Activated B cell treated with CpG ODN at 0.5 μM for 24 hours (primary cell): ENCODE results near the gene IL5. TPM values are rescaled to one million over a fixed set of nuclear protein-coding genes. Genes with fewer than 3 reads are reported as not detected.

Experiments
- ATAC-seq: fragments of 200-7000 bp; cut with Tn5 transposase; one replicate; pipeline ENCODE4 v1.10.0; 2021; ENCODE audit warnings: low read depth, mild to moderate bottlenecking, moderate library complexity
- CTCF ChIA-PET: fragments of 350-600 bp; sonication (Branson Sonifier 250); formaldehyde crosslinking; loops from one replicate; lab custom pipeline; 2021; ENCODE audit warnings: antibody characterized with exemption; lab: Charles Lee
- POLR2A ChIA-PET: fragments of 350-600 bp; sonication (Branson Sonifier 250); formaldehyde crosslinking; loops from one replicate; lab custom pipeline; 2021; ENCODE audit warnings: antibody characterized with exemption; lab: Charles Lee
- DNase-seq: peaks from one replicate; pipeline ENCODE4 v3.0.0; 2022
- H3K27ac Mint-ChIP-seq: one replicate; pipeline ENCODE4 v1.8.0; 2020; ENCODE audit warnings: mixed read lengths
- H3K27me3 Mint-ChIP-seq: one replicate; pipeline ENCODE4 v1.8.0; 2021; ENCODE audit warnings: mixed read lengths
- H3K36me3 Mint-ChIP-seq: one replicate; pipeline ENCODE4 v1.8.0; 2021; ENCODE audit warnings: low read depth, mixed read lengths
- H3K4me1 Mint-ChIP-seq: one replicate; pipeline ENCODE4 v1.8.0; 2021; ENCODE audit warnings: mixed read lengths
- H3K4me3 Mint-ChIP-seq: one replicate; pipeline ENCODE4 v1.8.0; 2020; ENCODE audit warnings: mild to moderate bottlenecking, mixed read lengths
- H3K9me3 Mint-ChIP-seq: one replicate; pipeline ENCODE4 v1.8.0; 2020; ENCODE audit warnings: mixed read lengths
- intact Hi-C: fragments of 100-400 bp; cut with micrococcal nuclease; formaldehyde crosslinking; loops from one replicate; pipeline ENCODE4 v1.15.1; 2024
- total RNA-seq: library from RNA; stranded (reverse); gene quantifications from 2 replicates; pipeline ENCODE4 v1.2.3, GENCODE V29; 2022
- TF ChIP-seq, protein P1 (sequence below): fragments of 200-600 bp; IDR thresholded peaks from one replicate; pipeline ENCODE4 v1.8.0; 2022; ENCODE audit warnings: antibody characterized with exemption, mild to moderate bottlenecking

IL5 gene
- total RNA-seq, 1 donor from 2014 or later: not detected

DNA sequence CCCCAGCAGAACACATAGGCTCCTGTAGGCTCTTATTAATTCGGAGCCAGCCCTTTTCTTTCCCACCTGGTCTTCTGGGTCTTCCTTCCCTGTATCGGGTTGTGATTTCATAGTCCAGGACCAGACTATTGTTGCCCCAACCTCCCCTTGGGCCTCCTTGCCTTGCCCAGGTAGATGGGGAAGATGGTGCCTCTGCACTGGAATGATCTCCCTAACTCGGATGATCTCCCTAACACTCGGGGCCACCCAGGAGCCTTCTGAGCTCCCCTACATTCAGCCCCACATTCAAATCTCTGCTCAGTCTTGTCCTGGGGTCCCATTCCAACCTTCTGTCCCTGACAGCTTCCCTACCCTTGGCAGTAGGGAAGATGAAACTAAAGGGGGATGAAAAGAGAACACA lies 50.1 kb downstream of the IL5 start:
- Mint-ChIP-seq H3K36me3 (peaks cover 17% of the 10 kb centered on the region), H3K27me3 (no peaks in the 10 kb centered on the region), H3K4me1 (peaks cover 63% of the 10 kb centered on the region), H3K4me3 (no peak overlapping the region), H3K9me3 (no peaks in the 10 kb centered on the region), H3K27ac (peak overlapping the region; percentile 96)
- ChIA-PET POLR2A (interaction anchor here (1.2 to 11.7 kb wide), 6 partner anchors 17 to 83 kb away, joined by 3 to 461 read pairs (median 205); no protein-coding TSS in a partner anchor), CTCF (interaction anchor here (1.2 kb wide), 1 partner anchor 107 kb away, joined by 4 read pairs; no protein-coding TSS in a partner anchor)
- ATAC-seq (no peak), DNase-seq (no peak)
- intact Hi-C loops: loop anchor here (10.0 kb wide), 1 partner anchor 612 kb away; no protein-coding TSS in a partner anchor
- TF ChIP-seq, protein P1, sequence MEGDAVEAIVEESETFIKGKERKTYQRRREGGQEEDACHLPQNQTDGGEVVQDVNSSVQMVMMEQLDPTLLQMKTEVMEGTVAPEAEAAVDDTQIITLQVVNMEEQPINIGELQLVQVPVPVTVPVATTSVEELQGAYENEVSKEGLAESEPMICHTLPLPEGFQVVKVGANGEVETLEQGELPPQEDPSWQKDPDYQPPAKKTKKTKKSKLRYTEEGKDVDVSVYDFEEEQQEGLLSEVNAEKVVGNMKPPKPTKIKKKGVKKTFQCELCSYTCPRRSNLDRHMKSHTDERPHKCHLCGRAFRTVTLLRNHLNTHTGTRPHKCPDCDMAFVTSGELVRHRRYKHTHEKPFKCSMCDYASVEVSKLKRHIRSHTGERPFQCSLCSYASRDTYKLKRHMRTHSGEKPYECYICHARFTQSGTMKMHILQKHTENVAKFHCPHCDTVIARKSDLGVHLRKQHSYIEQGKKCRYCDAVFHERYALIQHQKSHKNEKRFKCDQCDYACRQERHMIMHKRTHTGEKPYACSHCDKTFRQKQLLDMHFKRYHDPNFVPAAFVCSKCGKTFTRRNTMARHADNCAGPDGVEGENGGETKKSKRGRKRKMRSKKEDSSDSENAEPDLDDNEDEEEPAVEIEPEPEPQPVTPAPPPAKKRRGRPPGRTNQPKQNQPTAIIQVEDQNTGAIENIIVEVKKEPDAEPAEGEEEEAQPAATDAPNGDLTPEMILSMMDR: no peak

DNA sequence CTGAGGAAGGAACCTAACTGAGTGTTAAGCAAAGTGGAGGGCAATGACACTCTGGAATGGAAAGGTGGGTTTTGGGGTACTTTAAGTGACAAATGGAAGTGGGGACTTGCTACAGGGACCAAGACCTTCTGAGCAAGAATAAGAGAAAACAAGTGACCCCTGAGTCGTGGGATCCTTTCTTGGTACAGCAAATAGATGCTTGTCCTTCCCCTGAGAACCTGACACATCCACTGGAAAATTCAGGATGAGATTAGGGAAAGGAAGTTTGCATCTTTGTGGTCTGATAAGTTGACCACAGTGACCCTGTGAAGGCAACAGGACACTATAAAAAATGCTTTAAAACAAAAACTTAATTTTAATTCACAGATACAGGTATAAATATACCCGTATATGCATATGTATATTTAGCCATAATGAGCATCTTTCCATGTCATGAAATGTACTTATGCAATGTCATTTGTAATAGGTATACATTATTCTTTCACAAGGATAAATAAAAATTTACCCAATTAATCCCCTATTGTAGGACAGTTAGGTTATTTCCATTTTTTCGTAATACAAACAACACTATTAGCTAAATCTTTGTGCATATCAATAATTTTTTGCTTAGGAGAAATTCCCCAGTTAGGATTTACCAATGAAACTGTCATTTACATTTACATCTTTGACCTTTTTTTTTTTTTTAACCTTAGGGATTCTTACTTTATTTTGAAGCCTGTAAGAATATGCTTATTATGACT lies 50.8 kb downstream of the IL5 start:
- no peak for ATAC-seq
- Mint-ChIP-seq H3K27ac (peak overlapping the region; percentile 93), H3K9me3 (no peaks in the 10 kb centered on the region), H3K27me3 (no peaks in the 10 kb centered on the region), H3K36me3 (peaks cover 24% of the 10 kb centered on the region), H3K4me1 (peaks cover 69% of the 10 kb centered on the region), H3K4me3 (no peak overlapping the region)
- ChIA-PET POLR2A (interaction anchor here (1.2 to 11.7 kb wide), 12 partner anchors 7 to 559 kb away, joined by 3 to 461 read pairs (median 124); partner anchors contain the start of gene HSPA4), CTCF (interaction anchor here (3.0 to 5.4 kb wide), 4 partner anchors 8 to 81 kb away, joined by 13 to 52 read pairs (median 26); no protein-coding TSS in a partner anchor)
- TF ChIP-seq, protein P1: no peak
- DNase-seq: no peak
- intact Hi-C loops: loop anchor here (10.0 kb wide), 1 partner anchor 612 kb away; no protein-coding TSS in a partner anchor

Other genes with a start within 250 kb of the IL5 start
- not detected in 2 replicates for gene SLC22A4, start 249.1 kb downstream of the IL5 start, total RNA-seq
- 5.4 and 6.6 TPM in 2 replicates for gene SLC22A5, start 173.8 kb downstream of the IL5 start, total RNA-seq
- 126 and 134 TPM in 2 replicates for gene IRF1, start 52.7 kb downstream of the IL5 start, total RNA-seq
- 42.5 and 42.6 TPM in 2 replicates for gene RAD50, start 13.5 kb upstream of the IL5 start, total RNA-seq
- gene IL13, start 114.7 kb upstream of the IL5 start, total RNA-seq: 0.27 and 0.75 TPM in 2 replicates
- not detected in 2 replicates for gene IL4, start 130.5 kb upstream of the IL5 start, total RNA-seq
- gene KIF3A, start 194.0 kb upstream of the IL5 start, total RNA-seq: 9.2 and 9.8 TPM in 2 replicates
- gene CCNI2, start 203.9 kb upstream of the IL5 start, total RNA-seq: 0.44 and 1.5 TPM in 2 replicates
- gene SEPTIN8, start 233.7 kb upstream of the IL5 start, total RNA-seq: 6.5 and 7.3 TPM in 2 replicates